ENCODE measurements around the gene SNRPE.

DNA sequence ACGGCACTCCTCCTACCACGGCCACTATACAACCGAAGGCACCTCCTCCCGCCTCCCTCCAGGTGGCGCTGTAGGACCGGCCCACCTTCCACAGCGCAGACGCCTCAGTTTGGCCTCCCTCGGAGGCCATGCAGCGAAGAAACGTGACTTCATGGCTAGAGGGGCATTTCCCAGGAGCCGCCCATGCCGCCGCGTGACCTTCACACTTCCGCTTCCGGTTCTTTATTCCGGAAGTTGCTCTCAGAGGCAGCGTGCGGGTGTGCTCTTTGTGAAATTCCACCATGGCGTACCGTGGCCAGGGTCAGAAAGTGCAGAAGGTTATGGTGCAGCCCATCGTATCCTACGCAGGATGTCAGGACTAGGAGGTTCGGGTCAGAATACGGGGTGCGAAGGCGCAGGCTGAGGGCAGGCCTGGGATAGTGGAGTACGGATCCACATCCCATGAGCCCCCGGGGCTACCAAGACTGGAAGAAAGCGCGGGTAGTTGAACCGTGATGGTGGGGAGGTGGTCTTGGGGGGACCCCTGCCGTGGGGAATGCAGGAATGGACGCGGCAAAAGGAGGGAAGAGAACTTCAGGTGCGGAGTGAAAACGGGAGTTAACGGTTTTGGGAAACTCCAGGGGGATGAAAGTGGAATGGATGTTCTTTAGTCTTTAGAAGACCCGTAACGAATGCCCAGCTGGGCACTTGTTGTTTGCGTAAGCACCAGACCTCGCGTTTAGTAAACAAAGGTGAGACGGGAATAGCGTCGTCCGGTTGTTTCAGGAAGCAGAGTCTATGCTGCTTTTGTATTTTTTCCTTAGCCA lies at the start of gene SNRPE:
- peak; percentile 89 for TF ChIP-seq SMAD1 (IDR thresholded peaks at IDR 0.05; ENCODE audit: low read depth, low read length, partially characterized antibody)
- peak; percentile 73 for TF ChIP-seq SPI1 (IDR thresholded peaks at IDR 0.05; ENCODE audit: borderline replicate concordance, low read depth, low read length)
- TF ChIP-seq RFX5 (IDR thresholded peaks at IDR 0.05; ENCODE audit: low read depth, low read length) = no peak
- no peak; the same call in none of the 2 replicates for TF ChIP-seq NCOA1 (IDR thresholded peaks at IDR 0.05; ENCODE audit: low read depth)
- TF ChIP-seq TEAD2 (tag; IDR thresholded peaks at IDR 0.05) = no peak
- TF ChIP-seq ZNF239 (CRISPR knock-in tag; IDR thresholded peaks at IDR 0.05) = peak; percentile 35

Data from K562 (cell line).